ENCODE data around the gene ABHD16B.

GRCh38 chr20:63833776-63834490 lies 27.4 kb upstream of the ABHD16B start:
- TF ChIP-seq POLR2A (IDR thresholded peaks at IDR 0.05; ENCODE audit: low read length) (no peak), GATA1 (IDR thresholded peaks at IDR 0.05; ENCODE audit: low read depth, low read length) (no peak)
